Measurements from ENCODE around the gene TBL3.

GRCh38 chr16:1941162-1942046, 30.4 kb upstream of the TBL3 start:
- no peak for TF ChIP-seq POLR2A (IDR thresholded peaks at IDR 0.05; ENCODE audit: low read length)
- TF ChIP-seq GATA1 (IDR thresholded peaks at IDR 0.05; ENCODE audit: low read depth, low read length): no peak

Measured in erythroblast (primary cell).